ENCODE results near the gene KCNE2. TPM values are rescaled to one million over a fixed set of nuclear protein-coding genes. Genes with fewer than 3 reads are reported as not detected.

The KCNE2 gene
- polyA plus RNA-seq, 1 experiment: not detected

GRCh38 chr21:34345892-34346291 is 17.9 kb upstream of the KCNE2 start:
- DNase-seq (ENCODE audit: low read depth, low spot score): peak; percentile 50
- no peaks in the 10 kb centered on the region for H3K27me3 ChIP-seq (ENCODE audit: control insufficient read depth, insufficient read depth, low read length)
- no peak for TF ChIP-seq CTCF (IDR thresholded peaks at IDR 0.05; ENCODE audit: low read depth, low read length)
- POLR2A ChIA-PET: interaction anchor here (1.4 kb wide), 1 partner anchor 9 kb away, joined by 6 read pairs; no protein-coding TSS in a partner anchor
- H3K4me3 ChIP-seq (ENCODE audit: low read depth, low read length): no peak overlapping the region
- 0 out of 2 replicates have a peak, but pooled peaks cover 8% of the 10 kb centered on the region for H3K9me3 ChIP-seq (ENCODE audit: control insufficient read depth, insufficient read depth, low read length)
- H3K27ac ChIP-seq (ENCODE audit: low read depth, low read length): peak overlapping the region; percentile 68
- CTCF ChIA-PET: interaction anchor here (0.5 to 5.2 kb wide), 2 partner anchors 348 to 422 kb away, joined by 4 to 97 read pairs; no protein-coding TSS in a partner anchor

- CTCF ChIA-PET: interaction anchor here (0.7 to 5.2 kb wide), 8 partner anchors 13 to 425 kb away, joined by 3 to 97 read pairs (median 6); no protein-coding TSS in a partner anchor
- Histone ChIP-seq H3K27me3 (ENCODE audit: control insufficient read depth, insufficient read depth, low read length) (peaks cover 12% of the 10 kb centered on the region), H3K27ac (ENCODE audit: low read depth, low read length) (no peak overlapping the region), H3K4me3 (ENCODE audit: low read depth, low read length) (no peak overlapping the region), H3K9me3 (ENCODE audit: control insufficient read depth, insufficient read depth, low read length) (peaks cover 6% of the 10 kb centered on the region; the same call in 1 of the 2 replicates)
- POLR2A ChIA-PET: no interaction called here
- no peak for TF ChIP-seq CTCF (IDR thresholded peaks at IDR 0.05; ENCODE audit: low read depth, low read length)
- no peak for DNase-seq (ENCODE audit: low read depth, low spot score)
Observed at GRCh38 chr21:34348890-34349519, 14.8 kb upstream of the KCNE2 start.

DNA sequence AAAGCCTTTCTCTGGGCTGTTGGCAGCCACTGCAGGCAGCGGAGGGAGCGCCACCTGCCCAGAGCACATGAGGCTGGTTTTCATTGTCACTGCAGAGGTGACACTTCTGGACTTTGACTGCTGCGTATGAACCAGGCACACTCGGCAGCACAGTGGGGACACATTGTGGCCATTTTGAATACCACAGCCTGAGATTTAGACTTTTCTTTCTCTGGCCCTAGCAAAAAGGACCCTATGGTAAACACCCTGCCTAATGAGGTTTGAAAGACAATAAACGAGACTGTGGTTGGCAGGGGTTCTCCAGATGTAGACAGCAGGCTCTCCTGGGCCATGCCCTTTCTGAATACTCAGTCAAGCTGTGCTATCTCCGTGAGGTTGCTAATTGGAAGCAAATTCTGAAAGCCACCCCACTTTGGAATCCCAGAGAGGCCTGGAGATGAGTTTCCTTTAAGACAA is 12.0 kb upstream of the KCNE2 start:
- H3K4me3 ChIP-seq (ENCODE audit: low read depth, low read length): no peak overlapping the region
- peak; percentile 75 for TF ChIP-seq CTCF (IDR thresholded peaks at IDR 0.05; ENCODE audit: low read depth, low read length)
- H3K27ac ChIP-seq (ENCODE audit: low read depth, low read length): no peak overlapping the region
- H3K9me3 ChIP-seq (ENCODE audit: control insufficient read depth, insufficient read depth, low read length): peaks cover 6% of the 10 kb centered on the region; the same call in 1 of the 2 replicates
- peaks cover 17% of the 10 kb centered on the region for H3K27me3 ChIP-seq (ENCODE audit: control insufficient read depth, insufficient read depth, low read length)
- no peak for DNase-seq (ENCODE audit: low read depth, low spot score)
- ChIA-PET CTCF (interaction anchor here (0.6 to 6.0 kb wide), 6 partner anchors 8 to 495 kb away, joined by 3 to 102 read pairs (median 6); no protein-coding TSS in a partner anchor), POLR2A (no interaction called here)

- H3K9me3 ChIP-seq (ENCODE audit: control insufficient read depth, insufficient read depth, low read length): peaks cover 6% of the 10 kb centered on the region; the same call in 1 of the 2 replicates
- DNase-seq (ENCODE audit: low read depth, low spot score): no peak
- ChIA-PET CTCF (interaction anchor here (1.4 to 6.0 kb wide), 3 partner anchors 10 to 429 kb away, joined by 3 to 102 read pairs (median 7); no protein-coding TSS in a partner anchor), POLR2A (no interaction called here)
- peaks cover 18% of the 10 kb centered on the region for H3K27me3 ChIP-seq (ENCODE audit: control insufficient read depth, insufficient read depth, low read length)
- H3K27ac ChIP-seq (ENCODE audit: low read depth, low read length): no peak overlapping the region
- no peak overlapping the region for H3K4me3 ChIP-seq (ENCODE audit: low read depth, low read length)
- TF ChIP-seq CTCF (IDR thresholded peaks at IDR 0.05; ENCODE audit: low read depth, low read length): no peak
Observed at GRCh38 chr21:34352556-34352955, 11.2 kb upstream of the KCNE2 start.

- H3K4me3 ChIP-seq (ENCODE audit: low read depth, low read length): no peak overlapping the region
- DNase-seq (ENCODE audit: low read depth, low spot score): no peak
- H3K27me3 ChIP-seq (ENCODE audit: control insufficient read depth, insufficient read depth, low read length): peaks cover 18% of the 10 kb centered on the region
- CTCF ChIA-PET: interaction anchor here (0.7 to 6.0 kb wide), 3 partner anchors 9 to 430 kb away, joined by 3 to 102 read pairs (median 4); no protein-coding TSS in a partner anchor
- POLR2A ChIA-PET: no interaction called here
- no peak overlapping the region for H3K27ac ChIP-seq (ENCODE audit: low read depth, low read length)
- H3K9me3 ChIP-seq (ENCODE audit: control insufficient read depth, insufficient read depth, low read length): peaks cover 3% of the 10 kb centered on the region; the same call in 1 of the 2 replicates
- TF ChIP-seq CTCF (IDR thresholded peaks at IDR 0.05; ENCODE audit: low read depth, low read length): no peak
Observed at GRCh38 chr21:34353182-34353581, 10.6 kb upstream of the KCNE2 start.

Measured in AG04450 (cell line).